ENCODE data around the gene RNF138. TPM values are rescaled to one million over a fixed set of nuclear protein-coding genes. Genes with fewer than 3 reads are reported as not detected.

RNF138 gene
- total RNA-seq, 1 donor from 2014 or later, result 25.8 TPM

DNA sequence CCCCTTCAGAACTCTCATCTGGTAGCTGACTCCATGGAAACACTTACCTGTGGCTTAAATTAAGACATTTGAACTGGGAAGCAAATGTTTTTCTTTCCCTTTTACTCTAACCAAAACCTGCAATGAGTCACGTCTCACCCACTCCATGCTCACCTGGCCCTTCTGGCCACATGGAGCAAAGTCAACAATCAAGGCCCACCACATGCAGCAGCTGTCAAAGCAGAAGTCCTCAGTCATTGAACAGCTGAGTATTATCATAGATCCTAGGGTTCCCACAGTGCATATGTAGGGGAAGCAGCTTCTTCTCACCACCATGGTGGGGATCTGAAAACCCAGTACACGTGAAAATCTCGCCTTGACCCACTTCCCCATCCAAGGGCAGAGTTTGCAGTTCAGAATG is 85.9 kb downstream of the RNF138 start:
- no peak for ATAC-seq
- intact Hi-C loops (cut with DNase I), result no loop called here
- Histone ChIP-seq H3K27me3 (no peaks in the 10 kb centered on the region), H3K36me3 (no peaks in the 10 kb centered on the region), H3K4me1 (no peaks in the 10 kb centered on the region), H3K9me3 (no peaks in the 10 kb centered on the region), H3K4me3 (no peak overlapping the region), H3K27ac (no peak overlapping the region)
- no peak for DNase-seq
- TF ChIP-seq, protein P1, sequence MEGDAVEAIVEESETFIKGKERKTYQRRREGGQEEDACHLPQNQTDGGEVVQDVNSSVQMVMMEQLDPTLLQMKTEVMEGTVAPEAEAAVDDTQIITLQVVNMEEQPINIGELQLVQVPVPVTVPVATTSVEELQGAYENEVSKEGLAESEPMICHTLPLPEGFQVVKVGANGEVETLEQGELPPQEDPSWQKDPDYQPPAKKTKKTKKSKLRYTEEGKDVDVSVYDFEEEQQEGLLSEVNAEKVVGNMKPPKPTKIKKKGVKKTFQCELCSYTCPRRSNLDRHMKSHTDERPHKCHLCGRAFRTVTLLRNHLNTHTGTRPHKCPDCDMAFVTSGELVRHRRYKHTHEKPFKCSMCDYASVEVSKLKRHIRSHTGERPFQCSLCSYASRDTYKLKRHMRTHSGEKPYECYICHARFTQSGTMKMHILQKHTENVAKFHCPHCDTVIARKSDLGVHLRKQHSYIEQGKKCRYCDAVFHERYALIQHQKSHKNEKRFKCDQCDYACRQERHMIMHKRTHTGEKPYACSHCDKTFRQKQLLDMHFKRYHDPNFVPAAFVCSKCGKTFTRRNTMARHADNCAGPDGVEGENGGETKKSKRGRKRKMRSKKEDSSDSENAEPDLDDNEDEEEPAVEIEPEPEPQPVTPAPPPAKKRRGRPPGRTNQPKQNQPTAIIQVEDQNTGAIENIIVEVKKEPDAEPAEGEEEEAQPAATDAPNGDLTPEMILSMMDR (IDR thresholded peaks at IDR 0.05), result no peak

Other genes with a start within 250 kb of the RNF138 start
- gene TRAPPC8, start 148.7 kb upstream of the RNF138 start, total RNA-seq, result 50.9 TPM
- gene RNF125, start 73.0 kb upstream of the RNF138 start, total RNA-seq, result 6.5 TPM
- gene MEP1B, start 98.2 kb downstream of the RNF138 start, total RNA-seq, result not detected

Data from upper lobe of right lung (tissue), 1 donor.